ENCODE data around the gene UPK3BL2. TPM values are rescaled to one million over a fixed set of nuclear protein-coding genes. Genes with fewer than 3 reads are reported as not detected.
"Not testable (repeated sequence)": the region's sequence is repeated elsewhere in the genome, so short reads cannot be mapped to it uniquely, and the experiment has no call there.

UPK3BL2 gene
- total RNA-seq, 1 donor from 2014 or later = 2.6 TPM

DNA sequence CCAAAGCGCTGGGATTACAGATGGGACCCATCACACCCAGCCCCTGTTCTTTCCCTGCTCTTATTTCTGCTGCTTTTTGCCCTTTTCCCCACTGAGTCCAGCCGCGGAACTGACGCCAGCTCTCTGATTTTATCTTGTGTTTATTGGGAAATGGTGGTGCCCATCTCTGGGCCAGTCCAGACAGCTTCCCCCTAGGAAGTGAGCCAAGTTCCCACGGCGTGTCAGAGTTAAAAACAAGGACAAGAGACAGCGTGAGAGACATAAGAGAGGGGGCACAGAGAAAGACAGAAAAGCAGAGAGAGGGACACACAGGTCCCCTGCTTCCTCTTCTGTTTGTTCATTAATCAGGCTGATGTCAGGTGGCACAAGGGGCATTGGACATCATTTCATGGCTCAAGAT is 11.9 kb downstream of the UPK3BL2 start:
- DNase-seq (ENCODE audit: low read depth in 2 of 2) = not testable (repeated sequence)

DNA sequence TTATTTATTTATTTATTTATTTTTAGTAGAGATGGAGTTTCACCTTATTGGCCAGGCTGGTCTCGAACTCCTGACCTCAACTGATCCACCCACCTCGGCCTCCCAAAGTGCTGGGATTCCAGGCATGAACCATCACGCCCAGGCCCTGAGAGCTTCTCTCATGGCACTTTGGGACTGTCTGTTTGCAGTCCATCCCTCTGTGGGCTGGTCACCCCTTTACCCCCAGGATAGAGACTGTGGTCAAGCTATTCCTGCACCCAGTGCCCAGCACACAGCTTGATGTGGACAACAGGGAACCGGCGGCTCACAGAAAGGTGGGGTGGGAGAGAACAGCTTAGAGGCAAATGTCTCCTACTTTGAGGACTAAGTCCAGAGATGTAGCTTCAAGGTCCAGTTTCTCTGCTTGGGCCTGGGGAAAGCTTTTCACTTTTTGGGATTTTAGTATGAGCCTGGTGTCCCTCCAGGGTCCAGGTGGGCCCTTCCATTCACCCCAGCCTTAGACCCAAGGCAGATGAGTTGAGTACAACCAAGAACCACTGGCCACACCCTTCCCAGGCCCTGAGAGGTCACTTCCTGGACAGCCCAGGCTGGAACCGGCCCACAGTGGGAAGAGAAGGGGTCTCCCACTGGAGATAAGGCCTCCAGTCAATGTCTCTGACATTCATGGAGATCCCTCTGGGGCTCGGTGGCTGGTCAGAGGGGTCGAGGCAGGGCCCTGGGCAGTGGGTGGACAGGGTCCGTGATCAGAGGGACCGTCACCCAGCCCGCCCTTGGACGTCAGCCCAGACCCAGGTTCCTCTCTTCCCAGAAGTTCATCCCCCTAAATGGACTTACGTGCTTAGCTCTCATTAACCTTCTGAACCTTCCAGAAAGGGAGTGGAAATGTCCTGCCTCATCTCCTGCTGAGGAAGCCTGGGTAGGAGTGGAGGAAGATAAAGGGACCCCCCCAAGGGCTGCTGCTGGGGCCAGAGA is 15.4 kb downstream of the UPK3BL2 start:
- not testable (repeated sequence) for DNase-seq (ENCODE audit: low read depth in 2 of 2)

DNA sequence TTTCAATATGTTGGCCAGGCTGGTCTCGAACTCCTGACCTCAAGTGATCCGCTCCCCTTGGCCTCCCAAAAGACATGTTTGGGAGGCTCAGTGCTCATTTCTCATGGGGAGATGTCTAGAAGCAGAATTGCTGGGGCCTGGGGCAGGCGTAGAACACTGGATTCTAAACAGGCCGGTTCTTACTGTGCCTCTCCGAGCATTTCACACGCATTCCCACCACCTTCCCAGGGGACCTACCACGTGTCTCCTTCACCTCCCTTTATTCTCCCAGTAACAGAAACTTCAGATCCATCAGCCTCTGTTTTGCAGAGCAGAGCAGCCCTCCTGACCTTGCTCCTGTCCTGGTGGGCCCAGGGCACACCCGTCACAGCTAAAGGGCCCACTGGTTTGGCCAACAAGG is 16.3 kb downstream of the UPK3BL2 start:
- not testable (repeated sequence) for DNase-seq (ENCODE audit: low read depth in 2 of 2)

DNA sequence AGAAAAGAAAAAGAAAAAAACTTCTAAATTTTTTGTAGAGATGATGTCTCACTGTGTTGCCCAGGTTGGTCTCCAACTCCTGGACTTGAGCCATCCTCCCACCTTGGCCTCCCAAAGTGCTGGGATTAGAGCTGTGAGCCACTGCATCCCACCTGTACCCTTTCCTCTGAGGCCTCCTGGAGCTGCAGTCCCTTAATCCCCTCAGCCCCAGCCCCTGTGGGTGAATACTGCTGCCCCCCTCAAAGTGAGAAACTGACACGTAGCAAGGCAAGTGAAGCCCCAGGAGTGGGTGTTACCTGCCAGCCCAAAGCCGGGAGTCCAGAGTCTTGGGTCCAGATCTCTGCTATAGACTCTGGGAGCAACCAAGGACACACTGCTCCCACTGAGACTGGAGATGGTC is 18.7 kb downstream of the UPK3BL2 start:
- not testable (repeated sequence) for DNase-seq (ENCODE audit: low read depth in 2 of 2)

DNA sequence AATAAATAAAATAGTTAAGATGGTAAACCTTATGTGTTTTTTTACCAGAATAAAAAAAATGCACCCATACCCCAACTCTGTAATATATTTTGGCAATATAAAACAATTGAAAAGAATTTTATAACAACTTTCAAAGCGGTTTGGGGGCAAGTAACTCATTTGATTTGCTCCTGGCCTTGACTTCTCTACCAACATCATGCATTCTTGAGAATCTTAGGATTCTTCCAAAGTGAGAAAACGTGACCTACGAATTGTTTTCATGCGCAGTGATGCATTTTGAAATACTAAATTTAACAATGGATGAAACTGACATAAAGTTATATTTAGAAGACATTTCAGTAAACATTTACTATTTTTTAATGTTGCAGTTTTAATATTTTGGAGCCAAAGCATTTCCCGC is 22.7 kb downstream of the UPK3BL2 start:
- DNase-seq (ENCODE audit: low read depth in 2 of 2) = not testable (repeated sequence)

DNA sequence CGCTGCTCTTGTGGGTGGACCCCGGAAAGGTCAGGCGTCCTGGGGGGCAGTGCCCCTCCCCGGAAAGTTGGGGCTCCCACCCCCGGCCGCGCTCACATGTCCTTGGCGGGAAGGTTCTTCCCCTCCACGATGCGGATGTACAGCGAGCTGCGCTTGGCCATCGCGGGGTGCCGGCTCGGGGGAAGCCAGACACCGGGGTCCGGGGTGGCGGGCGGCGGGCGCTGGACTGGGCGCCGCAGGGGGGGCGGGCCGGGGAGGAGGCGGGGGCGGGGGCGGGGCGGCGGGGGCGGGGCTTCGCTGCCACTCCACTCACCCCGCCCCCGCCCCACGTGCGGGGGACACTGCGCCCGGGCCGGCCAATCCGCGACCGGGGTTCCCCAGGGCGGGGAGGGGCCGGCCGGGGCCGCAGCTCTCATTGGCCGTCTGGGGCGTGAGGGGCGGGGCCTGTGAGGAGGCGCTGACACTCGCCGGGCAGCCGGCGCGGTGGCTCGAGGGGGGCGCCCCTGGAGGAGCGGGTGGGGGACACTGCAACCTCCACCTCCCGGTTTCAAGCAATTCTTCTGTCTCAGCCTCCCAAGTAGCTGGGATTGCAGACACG is 25.8 kb downstream of the UPK3BL2 start, which contains the start of gene RASA4B:
TSS of gene RASA4B (minus strand) at position 228 of the 598 bp plus-strand sequence. CDS start at position 161, 67 bp downstream.
- DNase-seq (ENCODE audit: low read depth in 2 of 2) = peak; percentile 3 to 10

DNA sequence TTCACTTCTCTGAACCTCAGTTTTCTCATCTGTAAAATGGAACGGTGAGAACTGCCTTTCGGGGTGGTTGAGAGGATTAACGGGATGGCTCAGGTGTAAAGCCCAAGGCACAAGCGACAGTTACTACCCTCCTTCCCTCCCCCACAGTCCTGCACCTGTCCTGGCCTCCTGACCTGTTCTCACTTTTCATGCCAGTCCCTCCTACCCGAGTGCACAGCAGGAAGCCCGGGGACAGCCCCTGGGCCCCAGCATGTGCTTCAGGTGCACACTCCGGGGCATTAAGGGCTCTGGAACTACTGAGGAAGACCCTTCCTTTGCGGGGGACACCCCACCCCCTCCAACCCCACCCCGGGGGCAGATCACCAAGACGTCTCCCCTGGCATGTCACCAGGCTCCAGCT is 26.5 kb downstream of the UPK3BL2 start:
- DNase-seq (ENCODE audit: low read depth in 2 of 2) = not testable (repeated sequence)

DNA sequence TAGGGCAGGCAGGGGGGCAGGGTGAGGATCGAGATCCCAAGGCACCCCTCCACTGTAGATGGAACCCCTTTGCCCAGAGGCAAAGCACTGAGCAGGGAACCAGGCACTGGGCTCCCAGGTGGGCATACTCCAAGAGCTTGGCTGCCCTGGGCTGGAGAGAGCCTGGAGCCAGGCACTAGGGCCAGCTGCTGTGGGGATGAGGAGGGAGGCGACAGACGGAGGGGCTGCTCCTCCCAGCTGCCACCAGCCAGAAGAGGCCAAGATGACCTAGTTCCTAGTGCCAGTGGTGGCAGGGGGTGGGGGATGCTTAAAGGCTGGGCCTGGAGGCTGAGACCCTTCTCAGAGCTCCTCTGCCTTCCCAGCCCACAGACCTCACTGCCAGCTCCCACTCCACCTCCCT is 27.6 kb downstream of the UPK3BL2 start:
- DNase-seq (ENCODE audit: low read depth in 2 of 2) = not testable (repeated sequence)

DNA sequence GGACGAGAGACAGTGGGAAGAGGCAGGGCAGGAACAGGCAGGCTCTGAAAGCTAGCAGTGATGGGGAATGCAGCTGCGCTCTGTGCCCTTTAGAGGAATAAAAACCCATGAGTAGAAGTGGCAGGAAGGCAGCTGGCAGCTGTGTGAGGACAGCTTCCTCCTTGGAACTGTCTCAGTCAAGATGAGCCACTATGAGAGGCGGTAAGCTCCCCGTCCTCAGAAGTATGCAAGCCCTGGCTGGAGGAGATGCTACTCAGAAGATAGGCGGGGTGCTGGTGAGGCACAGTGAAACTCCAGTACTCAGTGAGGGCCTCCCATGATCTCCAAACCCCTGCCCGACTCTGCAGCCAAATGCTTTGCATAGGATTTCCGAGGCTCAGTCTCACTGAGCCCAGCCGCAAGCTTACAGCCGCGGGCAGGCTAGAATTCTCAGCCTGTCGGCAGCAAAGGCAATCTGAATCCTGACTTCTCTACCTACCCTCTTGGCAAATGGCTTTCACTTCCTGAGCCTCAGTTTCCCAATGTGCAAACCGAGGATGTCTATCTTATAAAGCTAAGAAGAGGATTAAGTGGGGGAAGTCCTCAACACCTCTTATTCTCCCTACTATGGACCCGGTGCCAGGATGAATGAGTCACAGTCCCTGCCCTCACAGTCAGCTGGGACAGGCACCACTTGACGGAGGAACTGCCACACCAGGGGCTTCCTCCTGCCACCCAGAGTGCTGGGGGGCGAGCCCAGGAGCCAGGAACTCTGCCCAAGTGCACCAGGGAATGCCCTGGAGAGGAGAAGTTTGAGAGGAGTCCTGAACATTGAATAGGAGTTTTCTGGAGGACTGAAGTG is 28.4 kb downstream of the UPK3BL2 start:
- DNase-seq (ENCODE audit: low read depth in 2 of 2) = not testable (repeated sequence)

DNA sequence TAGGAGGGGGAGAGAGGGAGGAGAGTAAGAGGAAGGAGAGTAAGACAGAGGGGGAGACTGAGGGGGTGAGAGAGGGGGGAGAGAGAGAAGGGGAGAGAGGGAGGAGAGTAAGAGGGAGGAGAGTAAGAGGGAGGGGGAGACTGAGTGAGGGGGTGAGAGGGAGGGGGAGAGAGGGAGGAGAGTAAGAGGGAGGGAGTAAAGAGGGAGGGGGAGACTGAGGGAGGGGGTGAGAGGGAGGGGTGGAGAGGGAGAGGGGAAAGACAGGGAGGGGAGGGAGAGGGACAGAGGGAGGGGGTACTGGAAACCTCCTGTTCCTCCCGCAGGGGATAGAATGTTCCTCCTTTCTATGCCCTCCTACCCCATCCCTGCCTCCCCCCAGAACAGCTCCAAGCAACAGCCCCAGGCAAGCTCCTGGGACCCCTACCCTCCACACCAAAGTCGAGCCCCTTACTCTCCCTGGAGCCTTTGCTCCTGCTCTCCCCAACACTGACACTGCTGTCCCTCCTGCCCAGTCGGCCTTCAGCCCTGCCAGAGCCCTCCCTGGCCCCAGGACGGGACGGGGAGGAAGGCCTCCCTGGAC is 30.8 kb downstream of the UPK3BL2 start:
- DNase-seq (ENCODE audit: low read depth in 2 of 2) = peak; percentile 59 to 69

DNA sequence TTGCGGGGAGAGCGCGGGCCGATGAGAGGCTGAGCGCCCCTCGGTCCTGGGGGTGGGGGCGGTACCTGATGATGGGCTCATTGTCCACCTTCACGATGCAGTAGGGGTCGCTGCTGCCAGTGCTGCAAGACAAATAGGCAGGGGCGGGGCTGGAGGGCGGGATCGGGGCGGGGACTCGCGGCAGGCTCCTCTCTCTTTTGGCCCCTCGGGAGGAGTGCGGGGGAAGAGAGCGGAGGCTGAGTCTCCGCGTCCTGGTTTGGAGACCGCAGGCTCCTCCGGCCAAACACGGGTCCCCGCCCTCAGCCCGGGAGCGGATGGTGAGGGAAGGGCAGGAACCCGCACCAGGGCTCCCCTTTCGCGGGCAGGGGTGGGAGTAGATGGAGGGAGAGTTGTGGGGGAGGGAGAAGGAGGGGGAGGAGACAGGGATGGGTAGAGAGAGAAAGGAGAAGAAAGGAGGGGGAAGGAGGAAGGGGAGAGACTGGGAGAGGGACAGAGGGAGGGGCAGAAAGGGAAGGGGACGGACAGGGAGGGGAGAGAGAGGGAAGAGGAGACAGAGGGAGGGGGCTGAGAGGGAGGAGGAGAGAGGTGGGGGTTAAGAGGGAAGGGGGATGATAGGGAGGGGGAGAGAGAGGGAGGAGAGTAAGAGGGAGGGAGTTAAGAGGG is 31.5 kb downstream of the UPK3BL2 start:
- DNase-seq (ENCODE audit: low read depth in 2 of 2) = not testable (repeated sequence)

DNA sequence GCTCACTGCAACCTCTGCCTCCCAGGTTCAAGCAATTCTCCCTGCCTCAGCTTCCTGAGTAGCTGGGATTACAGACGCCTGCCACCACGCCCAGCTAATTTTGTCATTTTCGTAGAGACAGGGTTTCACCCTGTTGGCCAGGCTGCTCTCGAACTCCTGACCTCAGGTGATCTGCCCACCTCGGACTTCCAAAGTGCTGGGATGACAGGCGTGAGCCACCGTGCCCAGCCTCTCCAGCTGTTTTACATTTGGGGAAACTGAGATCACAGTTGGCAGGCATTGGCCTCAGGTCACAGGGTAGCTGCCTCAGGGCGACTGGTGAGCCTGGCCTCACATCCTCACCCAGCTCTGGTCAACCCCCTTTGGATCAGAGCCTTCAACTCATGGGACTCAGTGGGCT is 32.9 kb downstream of the UPK3BL2 start:
- not testable (repeated sequence) for DNase-seq (ENCODE audit: low read depth in 2 of 2)

DNA sequence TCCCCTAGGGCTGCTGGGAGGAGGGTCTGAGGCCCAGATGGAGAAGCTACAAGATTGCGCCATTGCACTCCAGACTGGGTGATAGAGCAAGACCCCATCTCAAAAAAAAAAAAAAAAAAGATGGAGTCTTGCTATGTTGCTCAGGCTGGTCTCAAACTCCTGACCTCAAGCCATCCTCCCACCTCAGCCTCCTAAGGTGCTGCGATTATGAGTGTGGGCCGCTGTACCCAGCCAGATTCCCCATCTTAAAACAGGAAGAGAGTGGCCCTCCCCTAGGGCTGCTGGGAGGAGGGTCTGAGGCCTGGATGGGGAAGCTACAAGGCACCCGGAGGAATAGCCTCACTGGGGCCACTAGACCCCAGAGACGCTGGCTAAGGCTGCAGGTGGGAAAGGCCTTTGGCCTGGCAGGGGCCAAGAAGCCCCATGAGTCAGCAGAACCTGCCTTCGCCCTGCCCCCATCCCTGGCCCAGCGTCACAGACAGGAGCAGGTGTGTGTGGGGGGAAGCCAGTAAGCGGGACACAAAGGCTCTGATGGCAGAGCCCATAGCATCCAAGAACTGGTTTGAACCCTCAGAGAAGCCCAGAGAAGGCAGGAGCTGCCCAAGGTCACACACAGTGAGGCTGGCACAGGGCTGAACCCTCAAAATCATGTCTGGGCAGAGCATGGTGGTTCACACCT is 35.9 kb downstream of the UPK3BL2 start:
- not testable (repeated sequence) for DNase-seq (ENCODE audit: low read depth in 2 of 2)

DNA sequence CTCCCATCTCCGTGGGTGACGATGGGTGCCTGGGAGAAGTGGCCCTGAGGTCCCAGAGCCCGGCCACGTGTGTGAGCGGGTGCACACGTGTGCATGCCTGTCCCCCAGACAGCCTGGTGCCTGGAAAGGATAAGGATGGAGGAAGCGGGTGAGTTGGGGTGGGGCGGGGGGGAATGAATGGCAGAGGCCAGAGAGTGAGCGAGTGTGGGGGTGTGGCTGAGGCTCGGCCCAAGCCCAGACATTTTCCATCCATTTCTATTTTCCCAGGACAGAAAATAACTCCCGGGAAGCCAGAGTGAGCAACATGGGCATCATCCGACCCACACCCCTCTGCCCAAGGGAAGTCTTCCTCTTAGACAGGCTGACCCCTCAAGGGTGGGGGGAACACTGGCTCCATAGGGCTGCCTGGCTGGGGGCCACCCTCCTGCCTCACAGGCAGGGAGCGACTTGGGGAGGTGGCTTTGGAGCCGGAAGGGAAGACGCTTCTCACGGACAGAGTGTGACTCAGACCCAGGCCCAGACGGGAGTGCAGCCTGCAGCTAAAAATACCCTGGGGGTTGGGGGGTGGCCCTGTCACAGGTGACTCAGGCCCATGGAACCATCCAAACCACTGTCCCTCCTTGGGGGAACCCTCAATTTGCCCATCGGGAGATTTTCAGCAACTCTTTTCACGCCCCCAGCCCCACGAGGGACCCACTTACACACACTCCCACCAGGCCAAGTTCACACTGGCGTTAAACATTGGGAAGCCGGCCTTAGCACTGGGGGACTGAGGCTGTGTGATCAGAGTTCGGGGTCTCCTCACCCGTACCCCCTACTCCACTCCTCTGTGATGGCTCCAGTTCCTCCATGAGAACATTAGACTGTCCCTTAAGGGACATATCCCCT is 38.0 kb downstream of the UPK3BL2 start:
- not testable (repeated sequence) for DNase-seq (ENCODE audit: low read depth in 2 of 2)

DNA sequence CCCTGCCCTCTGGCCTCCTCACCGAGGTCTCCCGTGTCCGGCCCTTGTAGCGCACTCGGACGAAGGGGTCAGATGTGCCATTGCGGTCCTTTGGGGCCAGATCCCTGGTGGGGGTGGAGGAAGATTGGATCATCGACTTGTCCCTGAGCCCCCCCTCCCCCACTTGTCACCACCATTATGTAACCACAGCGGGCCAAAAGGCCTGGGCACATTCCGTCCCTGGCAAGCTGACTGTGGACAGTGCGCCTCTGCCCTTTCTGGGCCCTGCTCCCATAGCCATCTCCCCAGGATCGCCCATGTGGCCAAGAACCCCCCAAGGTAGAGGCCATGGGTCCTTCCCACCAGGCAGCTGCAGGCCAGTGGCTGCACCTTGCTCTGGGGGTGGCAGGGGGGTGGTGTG is 40.4 kb downstream of the UPK3BL2 start:
- not testable (repeated sequence) for DNase-seq (ENCODE audit: low read depth in 2 of 2)

DNA sequence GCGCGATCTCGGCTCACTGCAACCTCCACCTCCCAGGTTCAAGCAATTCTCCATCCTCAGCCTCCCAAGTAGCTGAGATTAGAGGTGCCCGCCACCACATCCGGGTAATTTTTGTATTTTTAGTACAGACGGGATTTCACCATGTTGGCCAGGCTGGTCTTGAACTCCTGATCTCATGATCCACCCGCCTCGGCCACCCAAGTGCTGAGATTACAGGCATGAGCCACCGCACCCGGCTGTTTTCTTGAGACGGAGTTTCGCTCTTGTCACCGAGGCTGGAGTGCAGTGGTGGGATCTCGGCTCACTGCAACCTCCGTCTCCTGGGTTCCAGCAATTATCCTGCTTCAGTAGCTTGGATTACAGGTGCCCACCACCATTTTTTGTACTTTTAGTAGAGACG is 45.2 kb downstream of the UPK3BL2 start:
- DNase-seq (ENCODE audit: low read depth in 2 of 2) = not testable (repeated sequence)

DNA sequence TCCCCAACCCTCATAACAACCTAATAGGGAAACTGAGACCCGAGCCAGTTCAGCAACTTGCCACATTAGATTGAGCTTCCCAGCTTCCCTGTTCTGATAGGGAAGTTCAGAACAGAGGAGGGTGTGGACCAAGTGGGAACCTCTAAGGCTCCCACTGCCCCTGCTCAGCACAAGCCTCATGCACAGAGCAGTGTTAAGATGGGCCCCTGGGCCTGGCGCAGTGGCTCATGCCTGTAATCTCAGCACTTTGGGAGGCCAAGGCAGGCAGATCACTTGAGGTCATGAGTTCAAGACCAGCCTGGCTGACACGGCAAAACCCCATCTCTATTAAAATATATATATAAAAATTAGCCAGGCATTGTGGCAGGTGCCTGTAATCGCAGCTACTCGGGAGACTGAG is 46.2 kb downstream of the UPK3BL2 start:
- DNase-seq (ENCODE audit: low read depth in 2 of 2) = not testable (repeated sequence)

DNA sequence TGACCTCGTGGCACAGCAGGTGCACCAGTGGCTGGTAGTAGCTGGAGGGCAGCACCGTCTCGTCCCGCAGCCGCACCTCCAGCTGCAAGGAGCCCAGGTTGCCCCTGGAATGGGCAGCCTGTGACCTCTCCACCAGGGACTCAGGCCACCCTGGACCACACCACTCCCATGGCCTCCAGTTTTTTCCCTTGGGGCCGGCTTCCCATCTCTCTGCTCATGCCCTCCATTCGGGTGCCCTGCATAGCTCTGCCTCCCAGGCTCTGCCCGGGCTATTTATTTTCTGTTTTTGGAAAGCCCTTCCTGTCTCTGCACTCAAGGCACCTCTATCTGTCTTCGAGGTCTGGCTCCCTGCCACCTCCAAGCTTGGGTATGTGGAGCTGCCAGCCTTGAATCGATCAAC is 46.6 kb downstream of the UPK3BL2 start:
- DNase-seq (ENCODE audit: low read depth in 2 of 2) = peak in 1 of 2 donors; percentile 0
